Stimulated activated CD8-positive, alpha-beta memory T cell treated with anti-CD3 and anti-CD28 coated beads, Interleukin-15, amount 100 ng/mL, for 48 hours (primary cell): ENCODE results near the gene OMG.
A peak's percentile ranks its signal among the peaks of the same experiment; 100 is the strongest.
"Not testable (repeated sequence)": the region's sequence is repeated elsewhere in the genome, so short reads cannot be mapped to it uniquely, and the experiment has no call there.

ENCODE experiments used
- DNase-seq, 2 donors: peaks; one replicate each; pipeline ENCODE4 v3.0.0-alpha.2; 2020; ENCODE audit warnings: low read depth in 2 of 2

OMG gene, protein sequence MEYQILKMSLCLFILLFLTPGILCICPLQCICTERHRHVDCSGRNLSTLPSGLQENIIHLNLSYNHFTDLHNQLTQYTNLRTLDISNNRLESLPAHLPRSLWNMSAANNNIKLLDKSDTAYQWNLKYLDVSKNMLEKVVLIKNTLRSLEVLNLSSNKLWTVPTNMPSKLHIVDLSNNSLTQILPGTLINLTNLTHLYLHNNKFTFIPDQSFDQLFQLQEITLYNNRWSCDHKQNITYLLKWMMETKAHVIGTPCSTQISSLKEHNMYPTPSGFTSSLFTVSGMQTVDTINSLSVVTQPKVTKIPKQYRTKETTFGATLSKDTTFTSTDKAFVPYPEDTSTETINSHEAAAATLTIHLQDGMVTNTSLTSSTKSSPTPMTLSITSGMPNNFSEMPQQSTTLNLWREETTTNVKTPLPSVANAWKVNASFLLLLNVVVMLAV

DNA sequence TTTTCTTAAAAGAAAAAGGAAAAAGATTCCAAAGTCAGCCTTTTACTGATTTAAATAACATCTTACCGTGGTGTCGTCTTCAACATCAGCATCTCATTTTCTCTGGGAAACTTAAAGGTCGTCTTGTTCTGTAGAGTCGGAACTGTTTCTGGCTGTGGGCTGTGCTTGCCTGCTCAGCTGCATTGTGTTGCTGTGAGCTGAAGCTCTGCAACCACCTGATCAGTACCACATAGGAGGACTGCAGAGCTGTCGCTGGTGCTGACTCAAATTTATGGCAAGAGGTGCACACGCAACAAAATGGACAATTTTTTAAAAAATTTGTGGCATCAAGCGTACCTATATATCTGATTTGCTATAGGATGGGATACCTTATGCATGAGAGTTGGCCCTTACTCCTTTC lies at the start of gene OMG:
OMG (minus strand) TSS at position 150 of the 400 bp plus-strand sequence. CDS start 908 bp downstream, outside the sequence.
- no peak for DNase-seq

- not testable (repeated sequence) for DNase-seq
These were observed 48.2 kb upstream of the OMG start for GRCh38 chr17:31345191-31345747.

- no peak for DNase-seq
These were observed 43.0 kb upstream of the OMG start for GRCh38 chr17:31339906-31340661.

DNA sequence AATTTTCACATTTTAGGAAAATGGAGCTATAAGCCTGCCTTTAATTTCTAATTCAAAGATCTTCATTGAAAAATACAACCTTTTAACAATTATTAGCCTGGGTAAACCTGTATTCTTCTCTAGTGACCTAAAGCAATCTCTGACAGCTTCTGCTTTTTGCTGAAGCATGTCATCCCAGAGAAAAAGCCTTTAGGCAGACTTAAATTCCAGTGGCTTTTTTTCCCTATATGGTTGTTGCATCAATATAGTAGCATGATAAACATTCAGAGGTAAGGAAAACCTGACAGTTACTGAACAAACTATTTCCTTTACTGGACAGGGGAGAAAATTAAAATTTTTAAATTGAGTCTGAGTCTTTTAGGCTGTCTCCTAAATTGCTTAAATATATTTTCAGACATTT lies 32.2 kb upstream of the OMG start:
- no peak for DNase-seq

DNA sequence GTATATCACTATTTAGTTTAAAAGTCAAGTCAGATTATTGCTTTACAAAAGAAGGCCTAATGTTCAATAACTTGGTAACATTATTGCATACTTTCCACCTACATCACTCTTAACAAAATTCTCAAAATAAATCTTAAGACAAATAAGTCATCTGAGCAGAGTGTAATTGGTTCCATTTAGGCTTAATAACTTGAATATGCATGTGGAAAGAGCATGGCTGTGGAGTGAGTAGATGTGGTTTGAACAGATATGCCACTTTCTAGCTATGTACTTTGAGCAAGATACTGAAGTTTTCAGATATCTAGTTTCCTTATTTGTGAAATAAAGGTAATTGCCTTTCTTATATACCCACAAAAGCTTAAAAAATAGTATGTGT lies 31.1 kb upstream of the OMG start:
- no peak for DNase-seq

DNA sequence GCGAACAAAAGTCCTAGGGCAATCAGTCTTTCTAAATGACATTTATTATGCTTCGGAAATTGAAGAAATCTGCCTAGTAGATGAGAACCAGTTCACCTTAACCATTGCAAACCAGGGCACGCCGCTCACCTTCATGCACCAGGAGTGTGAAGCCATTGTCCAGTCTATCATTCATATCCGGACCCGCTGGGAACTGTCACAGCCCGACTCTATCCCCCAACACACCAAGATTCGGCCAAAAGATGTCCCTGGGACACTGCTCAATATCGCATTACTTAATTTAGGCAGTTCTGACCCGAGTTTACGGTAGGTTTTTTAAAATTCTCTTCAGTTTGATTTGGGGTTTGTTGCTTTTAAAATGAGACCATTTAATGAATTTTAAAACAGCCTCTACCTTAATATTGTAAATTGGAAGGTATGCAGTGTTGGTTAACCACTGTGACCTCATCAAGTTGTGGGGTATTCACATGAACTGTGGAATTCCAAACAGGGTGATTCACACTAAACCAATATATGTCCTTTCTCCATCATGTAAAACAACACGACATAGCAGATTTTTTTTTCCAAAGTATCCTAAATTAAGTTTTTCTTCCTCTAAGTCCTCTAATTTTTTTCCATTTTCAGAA lies 30.6 kb upstream of the OMG start:
- no peak for DNase-seq

- DNase-seq: no peak
These were observed 26.5 kb upstream of the OMG start for GRCh38 chr17:31323551-31323950.

DNA sequence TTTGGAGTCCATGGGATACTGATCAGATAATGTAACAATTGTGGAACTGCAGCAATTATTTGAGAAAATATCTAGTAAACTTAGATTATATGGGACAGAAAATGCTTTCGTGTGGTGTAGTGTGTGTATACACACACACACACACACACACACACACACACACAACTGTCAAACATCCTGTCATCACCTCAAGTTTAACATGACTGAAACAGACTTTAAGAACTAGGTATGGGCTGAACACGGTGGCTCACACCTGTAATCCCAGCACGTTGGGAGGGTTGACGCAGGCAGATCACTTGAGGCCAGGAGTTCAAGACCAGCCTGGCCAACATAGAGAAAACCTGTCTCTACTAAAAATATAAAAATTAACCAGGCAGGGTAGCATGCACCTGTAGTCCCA lies 24.9 kb upstream of the OMG start:
- no peak for DNase-seq

- peak; percentile 61 to 71 for DNase-seq
These were observed 24.4 kb upstream of the OMG start, which contains the start of gene EVI2A for GRCh38 chr17:31321481-31321880. Gene EVI2A, minus strand, starts transcription at chr17:31321622. Its CDS starts 2,609 bp downstream, at chr17:31319013.

GRCh38 chr17:31320791-31321190 lies 23.8 kb upstream of the OMG start:
- no peak for DNase-seq

GRCh38 chr17:31320241-31320640 lies 23.2 kb upstream of the OMG start:
- no peak for DNase-seq

DNA sequence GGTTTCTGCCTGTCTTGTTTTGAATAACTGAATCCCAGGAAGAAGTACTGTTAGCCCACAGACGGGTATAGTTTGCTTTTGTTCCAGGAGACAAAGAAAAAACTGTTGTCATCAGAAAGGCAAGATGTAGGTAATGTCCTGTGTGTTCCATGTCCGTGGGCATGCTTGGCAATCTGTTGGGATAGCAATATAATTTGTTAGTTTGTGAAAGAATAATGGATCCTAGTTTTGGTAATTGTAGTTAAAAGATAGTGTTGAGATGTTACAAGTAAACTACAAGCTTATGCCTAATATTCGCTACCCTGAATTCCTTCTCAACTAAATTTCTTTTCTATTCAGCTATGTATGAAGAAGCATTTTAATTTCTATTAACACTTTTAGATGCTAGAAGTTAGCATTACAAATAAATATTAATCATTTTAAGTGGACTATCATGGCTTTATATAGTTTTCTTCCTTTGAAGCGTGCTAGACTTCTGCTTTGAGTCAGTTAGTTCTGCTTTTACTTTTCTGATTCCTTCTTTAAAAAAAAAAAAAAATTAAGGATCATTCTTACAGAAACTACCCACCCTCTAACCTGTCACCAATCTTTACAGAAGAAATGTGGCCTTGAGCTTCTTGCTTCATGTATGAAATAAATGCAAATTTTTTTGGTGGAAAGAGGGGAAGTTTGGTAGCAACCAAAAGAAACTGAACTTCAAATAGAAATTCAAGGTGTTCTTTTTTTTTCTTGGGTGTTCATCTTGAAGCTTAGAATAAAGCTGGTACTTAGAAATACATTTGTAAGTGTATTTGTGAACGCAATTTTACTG lies 22.0 kb upstream of the OMG start:
- no peak for DNase-seq

- DNase-seq: peak; percentile 30 to 54
These were observed 21.3 kb upstream of the OMG start for GRCh38 chr17:31318298-31318801.

GRCh38 chr17:31314782-31315100 lies 17.7 kb upstream of the OMG start:
- no peak for DNase-seq

- DNase-seq: no peak
These were observed 17.1 kb upstream of the OMG start, which contains the start of gene EVI2B for GRCh38 chr17:31313982-31314781. Gene EVI2B, minus strand, starts transcription at chr17:31314054. Its CDS starts 8,445 bp downstream, at chr17:31305609.

GRCh38 chr17:31312223-31312622 lies 15.2 kb upstream of the OMG start:
- DNase-seq: not testable (repeated sequence)

DNA sequence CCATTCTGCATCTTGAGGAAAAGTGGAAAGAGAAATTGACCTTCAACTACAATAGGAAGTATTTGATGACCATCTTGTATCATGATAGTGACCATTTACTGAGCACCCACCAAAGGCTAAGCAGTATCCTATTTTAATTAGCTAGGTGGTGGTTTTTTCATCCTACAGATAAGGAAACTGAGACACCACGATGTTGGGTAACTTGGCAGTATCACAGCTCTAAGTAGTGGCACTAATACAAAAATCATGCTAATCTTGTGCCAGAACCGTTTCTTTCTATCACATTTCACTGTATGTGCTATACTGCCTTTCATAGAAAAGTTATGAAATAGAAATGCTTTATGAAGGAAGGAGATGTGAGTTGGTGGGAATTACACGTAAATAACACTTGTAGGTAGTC lies 14.5 kb upstream of the OMG start:
- DNase-seq: no peak

DNA sequence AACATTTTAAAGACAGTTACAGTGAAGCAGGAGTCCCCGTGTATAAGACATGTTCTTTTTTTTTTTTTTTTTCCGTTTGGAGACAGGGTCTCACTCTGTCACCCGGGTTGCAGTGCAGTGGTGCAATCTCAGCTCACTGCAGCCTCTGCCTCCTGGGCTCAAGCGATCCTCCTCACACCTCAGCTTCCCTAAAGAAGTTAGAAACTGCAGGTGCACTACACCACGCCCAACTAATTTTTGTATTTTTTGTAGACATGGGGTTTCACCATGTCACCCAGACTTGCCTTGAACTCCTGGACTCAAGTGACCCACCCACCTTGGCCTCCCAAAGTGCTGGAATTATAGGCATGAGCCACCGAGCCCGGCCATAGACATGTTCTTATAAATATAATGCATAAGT lies 13.8 kb upstream of the OMG start:
- no peak for DNase-seq

- DNase-seq: no peak
These were observed 13.2 kb upstream of the OMG start for GRCh38 chr17:31310260-31310659.

DNA sequence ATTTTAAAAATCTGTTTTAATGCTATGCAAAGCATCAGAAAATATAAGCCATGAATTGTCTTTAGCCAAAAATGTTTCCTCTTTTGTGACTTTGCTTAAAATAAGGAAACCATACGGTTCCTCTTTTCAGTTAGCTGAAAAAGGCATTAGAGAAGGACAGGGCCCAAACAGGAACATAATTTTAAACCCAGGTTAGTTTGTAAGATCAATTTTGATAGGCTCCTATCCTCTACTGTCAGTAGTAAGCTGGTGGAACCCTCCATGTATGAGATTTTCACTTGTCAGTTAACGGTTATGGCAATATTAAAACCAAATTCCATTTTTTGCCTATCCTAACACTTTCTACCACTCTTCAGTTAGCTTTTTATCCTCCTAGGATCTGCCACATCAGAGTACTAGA lies 12.5 kb upstream of the OMG start:
- no peak for DNase-seq
